IMR-90 (cell line): ENCODE results near the gene CCDC134. TPM values are rescaled to one million over a fixed set of nuclear protein-coding genes. Genes with fewer than 3 reads are reported as not detected.
A peak's percentile ranks its signal among the peaks of the same experiment; 100 is the strongest.

Experiments used
- ATAC-seq: fragments of 200-7000 bp; cut with Tn5 transposase; 2 replicates; pipeline ENCODE4 v1.9.1; 2020; ENCODE audit warnings: low read depth, mild to moderate bottlenecking, moderate library complexity
- BruUV-seq: library from RNA; stranded (reverse); fragments of 400-500 nt; replicated peaks from 2 replicates; lab custom pipeline; 2021; lab: Mats Ljungman, UMichigan
- CTCF ChIA-PET: fragments of 300-600 bp; formaldehyde crosslinking; extraction: SDS; loops from one replicate; lab custom pipeline; 2021; ENCODE audit warnings: antibody characterized with exemption; lab: Yijun Ruan, JAX
- POLR2A ChIA-PET: fragments of 300-600 bp; sonication (Branson Sonifier 250); formaldehyde crosslinking; loops from one replicate; lab custom pipeline; 2022; ENCODE audit warnings: antibody characterized with exemption; ENCODE audit not compliant: unreplicated experiment; lab: Charles Lee
- DNase-seq: peaks from one replicate; pipeline ENCODE4 v3.0.0; 2013
- H2AFZ ChIP-seq: replicated peaks from 2 replicates; pipeline ENCODE3; 2013; ENCODE audit warnings: low read length, mild to moderate bottlenecking; ENCODE audit not compliant: poor library complexity
- H2AK5ac ChIP-seq: 2 replicates; pipeline ENCODE4 v1.6.1; 2013; ENCODE audit warnings: low read depth, low read length, inconsistent platforms
- H2AK9ac ChIP-seq: replicated peaks from 2 replicates; pipeline ENCODE3; 2013; ENCODE audit warnings: mild to moderate bottlenecking, low read depth, low read length, moderate library complexity; ENCODE audit not compliant: poor library complexity
- H2BK120ac ChIP-seq: 2 replicates; pipeline ENCODE4 v1.6.1; 2013; ENCODE audit warnings: low read depth, low read length, inconsistent platforms
- H2BK15ac ChIP-seq: 3 replicates; pipeline ENCODE4 v1.6.1; 2013; ENCODE audit warnings: low read depth, low read length, inconsistent platforms
- H2BK20ac ChIP-seq: 2 replicates; pipeline ENCODE4 v1.6.1; 2013; ENCODE audit warnings: low read depth, mild to moderate bottlenecking, inconsistent platforms, low read length, moderate library complexity
- H2BK5ac ChIP-seq: 2 replicates; pipeline ENCODE4 v1.6.1; 2013; ENCODE audit warnings: mild to moderate bottlenecking, low read depth, low read length, inconsistent platforms; ENCODE audit not compliant: poor library complexity, severe bottlenecking
- H3K14ac ChIP-seq: replicated peaks from 2 replicates; pipeline ENCODE4 v1.6.1; 2013; ENCODE audit warnings: low read depth, low read length, inconsistent platforms
- H3K18ac ChIP-seq: 2 replicates; pipeline ENCODE4 v1.6.1; 2013; ENCODE audit warnings: low read depth, low read length, control low read depth
- H3K23ac ChIP-seq: 2 replicates; pipeline ENCODE4 v1.6.1; 2013; ENCODE audit warnings: low read depth, low read length, inconsistent platforms
- H3K27ac ChIP-seq: 2 replicates; pipeline ENCODE4 v1.5.1; 2013; ENCODE audit warnings: mild to moderate bottlenecking, control low read depth, low read length; ENCODE audit not compliant: insufficient read depth
- H3K27me3 ChIP-seq: 2 replicates; pipeline ENCODE4 v1.6.1; 2013; ENCODE audit warnings: low read length; ENCODE audit not compliant: control insufficient read depth, insufficient read depth
- H3K36me3 ChIP-seq: 2 replicates; pipeline ENCODE4 v1.6.1; 2013; ENCODE audit warnings: low read length, mixed read lengths; ENCODE audit not compliant: control insufficient read depth, insufficient read depth
- H3K4ac ChIP-seq: 2 replicates; pipeline ENCODE4 v1.6.1; 2013; ENCODE audit warnings: low read depth, low read length, inconsistent platforms
- H3K4me1 ChIP-seq: 2 replicates; pipeline ENCODE4 v1.6.1; 2013; ENCODE audit warnings: low read length, mixed read lengths; ENCODE audit not compliant: control insufficient read depth, insufficient read depth
- H3K4me2 ChIP-seq: 2 replicates; pipeline ENCODE4 v1.6.1; 2013; ENCODE audit warnings: low read depth, mild to moderate bottlenecking, control low read depth, low read length, moderate library complexity
- H3K4me3 ChIP-seq: 2 replicates; pipeline ENCODE4 v1.5.1; 2013; ENCODE audit warnings: low read depth, mild to moderate bottlenecking, control low read depth, low read length, moderate library complexity; ENCODE audit not compliant: insufficient read depth
- H3K56ac ChIP-seq: 2 replicates; pipeline ENCODE4 v1.6.1; 2013; ENCODE audit warnings: low read length, inconsistent platforms; ENCODE audit not compliant: insufficient read depth; ENCODE audit errors: extremely low read depth
- H3K79me1 ChIP-seq, 2 experiments: 2 replicates each; pipeline ENCODE4 v1.6.1; 2013; ENCODE audit warnings: low read length in 2 of 2, inconsistent platforms in 1 of 2, low read depth in 1 of 2
- H3K9ac ChIP-seq: 2 replicates; pipeline ENCODE4 v1.6.1; 2013; ENCODE audit warnings: low read depth, low read length, control low read depth
- H3K9me1 ChIP-seq: 2 replicates; pipeline ENCODE4 v1.6.1; 2013; ENCODE audit warnings: low read length, inconsistent platforms; ENCODE audit not compliant: insufficient read depth
- H3K9me3 ChIP-seq: 2 replicates; pipeline ENCODE4 v1.6.1; 2013; ENCODE audit warnings: low read length; ENCODE audit not compliant: control insufficient read depth, insufficient read depth
- H4K20me1 ChIP-seq: 2 replicates; pipeline ENCODE4 v1.6.1; 2013; ENCODE audit warnings: low read length, inconsistent platforms; ENCODE audit not compliant: insufficient read depth
- H4K5ac ChIP-seq: 2 replicates; pipeline ENCODE4 v1.6.1; 2013; ENCODE audit warnings: mild to moderate bottlenecking, low read depth, low read length, control low read depth
- H4K8ac ChIP-seq, 2 experiments: 2 replicates each; pipeline ENCODE4 v1.6.1; 2013; ENCODE audit warnings: low read depth in 2 of 2, low read length in 2 of 2, control low read depth in 1 of 2, inconsistent platforms in 1 of 2
- H4K91ac ChIP-seq: 2 replicates; pipeline ENCODE4 v1.6.1; 2013; ENCODE audit warnings: low read depth, low read length, inconsistent platforms; ENCODE audit not compliant: insufficient read depth
- CTCF ChIP-seq: conservative IDR thresholded peaks from 2 replicates; pipeline ENCODE4 v1.5.1; 2012; ENCODE audit warnings: mild to moderate bottlenecking, low read depth, low read length, improper control_type of control experiment
- MAFK ChIP-seq: IDR thresholded peaks from 2 replicates; pipeline ENCODE4 v1.6.1; 2012; ENCODE audit warnings: low read depth, low read length, improper control_type of control experiment
- MAZ ChIP-seq: IDR thresholded peaks from 2 replicates; pipeline ENCODE4 v1.6.1; 2012; ENCODE audit warnings: low read depth, mild to moderate bottlenecking, low read length, improper control_type of control experiment, moderate library complexity, borderline replicate concordance
- MXI1 ChIP-seq: IDR thresholded peaks from 2 replicates; pipeline ENCODE4 v1.6.1; 2012; ENCODE audit warnings: low read depth, mild to moderate bottlenecking, low read length, moderate library complexity, borderline replicate concordance
- NFE2L2 ChIP-seq: fragments of 150-350 bp; IDR thresholded peaks from 2 replicates; pipeline ENCODE4 v1.6.1; 2016; ENCODE audit warnings: low read depth, mild to moderate bottlenecking, low read length
- POLR2A ChIP-seq: IDR thresholded peaks from 2 replicates; pipeline ENCODE4 v1.6.1; 2012; ENCODE audit warnings: mild to moderate bottlenecking, low read depth, low read length
- RAD21 ChIP-seq: IDR thresholded peaks from 2 replicates; pipeline ENCODE4 v1.6.1; 2012; ENCODE audit warnings: low read length, improper control_type of control experiment
- RCOR1 ChIP-seq: IDR thresholded peaks from 2 replicates; pipeline ENCODE4 v1.6.1; 2012; ENCODE audit warnings: mild to moderate bottlenecking, low read length, improper control_type of control experiment; ENCODE audit not compliant: insufficient replicate concordance
- RFX5 ChIP-seq: IDR thresholded peaks from 2 replicates; pipeline ENCODE4 v1.8.0; 2012; ENCODE audit warnings: low read depth, mild to moderate bottlenecking, low read length, moderate library complexity
- SMC3 ChIP-seq: fragments of 150-350 bp; IDR thresholded peaks from 2 replicates; pipeline ENCODE4 v1.6.1; 2016; ENCODE audit warnings: low read depth, mild to moderate bottlenecking, antibody characterized with exemption, low read length, moderate library complexity
- WGBS, 2 experiments: methylation state at CpG; one replicate each; pipeline versions ENCODE4 v1.1.5 to v1.1.7; 2013; ENCODE audit warnings: missing lambda C conversion rate in 2 of 2; ENCODE audit not compliant: insufficient read length in 1 of 2; ENCODE audit errors: extremely low coverage in 2 of 2; 5-methylcytosine and 5-hydroxymethylcytosine counted together
- dilution Hi-C: fragments of 300-500 bp; cut with HindIII; formaldehyde crosslinking; loops from one replicate; pipeline ENCODE4 v1.14.3; 2018; ENCODE audit warnings: low sequenced_read_pairs; ENCODE audit not compliant: unreplicated experiment
- in situ Hi-C: fragments of 300-500 bp; cut with MboI; formaldehyde crosslinking; loops from 3 replicates; pipeline ENCODE4 v1.14.3; 2019; ENCODE audit warnings: low sequenced_read_pairs, inconsistent platforms, mixed read lengths
- intact Hi-C: fragments of 100-400 bp; cut with micrococcal nuclease; formaldehyde crosslinking; loops from 2 replicates; pipeline ENCODE4 v1.10.0; 2022
- polyA plus RNA-seq, 3 experiments: library from polyadenylated mRNA; depleted of rRNA; stranded (reverse); fragments of >200 nt; gene quantifications; 2 replicates each; pipeline ENCODE4 v1.2.3, GENCODE V29; 2012; ENCODE audit warnings: low replicate concordance in 1 of 3
- total RNA-seq: library from RNA; depleted of rRNA; stranded (reverse); fragments of >200 nt; gene quantifications from 2 replicates; pipeline ENCODE4 v1.2.3, GENCODE V29; 2012
- TF ChIP-seq, protein P1 (sequence below): fragments of 150-350 bp; IDR thresholded peaks from 2 replicates; pipeline ENCODE4 v1.6.1; 2017; ENCODE audit warnings: mild to moderate bottlenecking, antibody characterized with exemption, low read length, low read depth
- TF ChIP-seq, protein P2 (sequence below): fragments of 150-350 bp; IDR thresholded peaks from 2 replicates; pipeline ENCODE4 v1.6.1; 2016; ENCODE audit warnings: low read depth, mild to moderate bottlenecking, low read length, moderate library complexity, borderline replicate concordance

The CCDC134 gene
- total and polyA plus RNA-seq, 2 of the 4 experiments (the other 2 are of a cell fraction): 5.1 to 7.0 TPM

DNA sequence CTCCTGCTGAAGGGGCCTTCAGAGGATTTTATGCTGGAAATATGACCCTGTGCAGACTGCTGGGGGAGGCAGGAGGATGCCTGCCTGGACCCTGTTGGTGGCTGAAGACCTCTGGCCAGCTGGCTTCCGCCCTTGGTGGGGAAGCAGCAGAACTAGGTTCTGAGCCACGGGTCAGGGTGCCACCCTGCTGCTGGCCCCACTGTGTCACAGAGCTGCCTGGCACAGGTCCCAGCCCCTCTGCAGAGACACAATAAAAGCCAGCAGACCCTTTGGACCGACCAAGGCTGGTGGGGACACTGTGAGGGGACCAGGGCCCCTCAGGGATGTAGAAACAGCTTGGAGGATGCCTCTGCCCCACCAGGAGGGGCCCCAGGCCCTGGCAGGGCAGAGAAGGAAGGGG is 25.5 kb downstream of the CCDC134 start:
- Histone ChIP-seq H3K4me3 (no peak overlapping the region), H3K56ac (no peak overlapping the region), H4K5ac (no peak overlapping the region; the same call in 1 of the 2 replicates), H3K9me1 (peaks cover 4% of the 10 kb centered on the region; the same call in 1 of the 2 replicates), H2BK120ac (no peak overlapping the region), H2AK5ac (peak overlapping the region; percentile 39; the same call in 1 of the 2 replicates), H4K91ac (0 out of 2 replicates have a peak overlapping the region, but pooled peaks have one; percentile 11), H2AFZ (peak overlapping the region; percentile 8), H2AK9ac (no peak overlapping the region), H3K4me1 (peaks cover 20% of the 10 kb centered on the region), H3K14ac (no peak overlapping the region), H4K20me1 (no peaks in the 10 kb centered on the region), H2BK5ac (no peak overlapping the region), H2BK20ac (no peak overlapping the region), H3K27me3 (no peaks in the 10 kb centered on the region), H2BK15ac (no peak overlapping the region), H3K36me3 (no peaks in the 10 kb centered on the region), H3K23ac (no peak overlapping the region), H4K8ac (peak overlapping the region in 1 of 2 experiments; percentile 32; a peak in 1 of 4 replicates), H3K4me2 (no peak overlapping the region), H3K27ac (no peak overlapping the region), H3K4ac (peak overlapping the region; percentile 57; the same call in 1 of the 2 replicates), H3K9me3 (no peaks in the 10 kb centered on the region), H3K9ac (no peak overlapping the region), H3K79me1 (peaks cover 0 to 4% of the 10 kb centered on the region in 2 experiments; a peak in 1 of 4 replicates), H3K18ac (no peak overlapping the region)
- CTCF ChIA-PET: no interaction called here
- no peak for ATAC-seq
- 50% methylated on average over 1 of the region's 3 CpGs; no CpG with 5 or more reads in 1 of the 2 experiments for WGBS, 2 experiments
- POLR2A ChIA-PET: interaction anchor here (1.1 kb wide), 1 partner anchor 26 kb away, joined by 3 read pairs; the partner anchor contains the start of gene CCDC134
- in situ Hi-C loops: no loop called here
- intact Hi-C loops: no loop called here
- no TSS peak for BruUV-seq
- DNase-seq: no peak
- dilution Hi-C loops: no loop called here
- TF ChIP-seq SMC3: no peak
- TF ChIP-seq, protein P1, sequence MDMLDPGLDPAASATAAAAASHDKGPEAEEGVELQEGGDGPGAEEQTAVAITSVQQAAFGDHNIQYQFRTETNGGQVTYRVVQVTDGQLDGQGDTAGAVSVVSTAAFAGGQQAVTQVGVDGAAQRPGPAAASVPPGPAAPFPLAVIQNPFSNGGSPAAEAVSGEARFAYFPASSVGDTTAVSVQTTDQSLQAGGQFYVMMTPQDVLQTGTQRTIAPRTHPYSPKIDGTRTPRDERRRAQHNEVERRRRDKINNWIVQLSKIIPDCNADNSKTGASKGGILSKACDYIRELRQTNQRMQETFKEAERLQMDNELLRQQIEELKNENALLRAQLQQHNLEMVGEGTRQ: no peak
- no peak for TF ChIP-seq RAD21
- no peak for TF ChIP-seq CTCF
- no peak for TF ChIP-seq MAFK
- TF ChIP-seq POLR2A: no peak
- TF ChIP-seq NFE2L2: no peak
- TF ChIP-seq, protein P2, sequence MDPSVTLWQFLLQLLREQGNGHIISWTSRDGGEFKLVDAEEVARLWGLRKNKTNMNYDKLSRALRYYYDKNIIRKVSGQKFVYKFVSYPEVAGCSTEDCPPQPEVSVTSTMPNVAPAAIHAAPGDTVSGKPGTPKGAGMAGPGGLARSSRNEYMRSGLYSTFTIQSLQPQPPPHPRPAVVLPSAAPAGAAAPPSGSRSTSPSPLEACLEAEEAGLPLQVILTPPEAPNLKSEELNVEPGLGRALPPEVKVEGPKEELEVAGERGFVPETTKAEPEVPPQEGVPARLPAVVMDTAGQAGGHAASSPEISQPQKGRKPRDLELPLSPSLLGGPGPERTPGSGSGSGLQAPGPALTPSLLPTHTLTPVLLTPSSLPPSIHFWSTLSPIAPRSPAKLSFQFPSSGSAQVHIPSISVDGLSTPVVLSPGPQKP: no peak
- TF ChIP-seq RCOR1: no peak
- no peak for TF ChIP-seq MAZ
- no peak for TF ChIP-seq RFX5
- TF ChIP-seq MXI1: no peak
